GM18519 (cell line): Measurements from ENCODE around the gene PSMD1.
"Not testable (repeated sequence)": the region's sequence is repeated elsewhere in the genome, so short reads cannot be mapped to it uniquely, and the experiment has no call there.

Experiments
- ATAC-seq: cut with Tn5 transposase; IDR thresholded peaks from one replicate; pipeline ENCODE4 v1.9.1; 2021; ENCODE audit warnings: mild to moderate bottlenecking, moderate library complexity; ENCODE audit not compliant: unreplicated experiment, low FRiP score

Gene PSMD1

GRCh38 chr2:231177156-231178025 lies 120.7 kb downstream of the PSMD1 start:
- no peak for ATAC-seq

DNA sequence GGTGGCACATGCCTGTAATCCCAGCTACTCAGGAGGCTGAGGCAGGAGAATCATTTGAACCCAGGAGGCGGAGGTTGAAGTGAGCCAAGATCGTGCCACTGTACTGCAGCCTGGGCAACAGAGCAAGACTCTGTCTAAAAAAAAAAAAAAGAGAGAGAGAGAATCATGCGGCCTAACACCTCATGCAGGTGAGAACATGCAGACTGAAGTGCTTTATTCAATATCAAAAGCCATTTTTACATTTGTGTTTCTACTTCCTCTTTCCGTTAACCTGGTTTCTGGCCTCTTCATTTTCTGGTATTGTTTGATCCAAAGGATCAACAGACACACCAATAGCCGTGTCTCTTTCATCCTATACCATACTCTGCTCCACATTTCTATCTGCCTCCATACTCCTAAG lies 122.1 kb downstream of the PSMD1 start:
- not testable (repeated sequence) for ATAC-seq

DNA sequence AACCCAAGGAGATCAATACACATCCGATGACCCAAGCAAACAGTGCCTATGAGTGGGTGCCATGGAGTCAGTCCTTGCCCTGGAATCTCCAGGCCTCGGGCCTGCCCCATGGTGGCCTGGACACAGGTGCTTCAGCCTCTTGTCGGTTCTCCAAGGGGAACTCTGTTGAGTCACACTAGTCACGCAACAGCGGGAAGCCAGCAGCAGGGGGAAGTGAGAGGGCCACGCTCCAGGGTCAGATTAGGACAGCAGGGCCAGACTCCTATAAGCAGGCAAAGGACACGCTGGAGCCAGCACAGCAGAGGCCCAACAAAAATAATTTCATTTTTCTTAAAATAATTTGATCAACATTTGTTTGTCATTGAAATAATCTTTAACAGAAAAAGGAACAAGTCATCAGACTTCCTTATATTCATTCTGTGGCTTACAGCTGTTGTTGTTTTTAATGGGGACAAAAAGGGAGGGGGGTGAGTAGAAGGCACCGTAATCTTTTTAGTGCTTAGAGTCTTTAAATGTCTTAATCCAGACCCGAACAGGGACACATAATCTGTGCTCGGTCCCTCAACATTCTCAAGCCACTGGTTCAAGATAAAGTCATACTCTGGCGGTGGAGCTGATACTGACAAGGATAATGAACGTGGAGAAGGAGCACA lies 125.3 kb downstream of the PSMD1 start:
- no peak for ATAC-seq

DNA sequence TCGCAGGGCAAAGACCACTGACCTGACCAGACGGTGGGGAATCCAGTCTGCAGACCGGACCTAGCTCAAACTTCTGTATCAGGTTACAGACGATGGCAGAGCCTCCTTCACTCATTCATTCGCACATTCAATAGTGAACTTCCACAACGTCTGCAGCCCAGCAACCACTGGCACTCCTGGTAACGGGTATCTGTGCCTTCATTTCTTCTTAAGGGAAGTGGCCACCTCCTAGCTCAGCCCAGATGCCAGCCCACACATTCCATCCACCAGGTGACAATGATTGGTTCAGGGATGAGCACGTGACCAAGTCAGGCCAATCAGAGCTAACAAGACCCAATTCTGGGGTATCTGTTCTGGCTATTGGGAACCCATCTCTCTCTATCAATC lies 125.8 kb downstream of the PSMD1 start:
- no peak for ATAC-seq

- no peak for ATAC-seq
Observed at GRCh38 chr2:231183851-231184250, 127.2 kb downstream of the PSMD1 start.

DNA sequence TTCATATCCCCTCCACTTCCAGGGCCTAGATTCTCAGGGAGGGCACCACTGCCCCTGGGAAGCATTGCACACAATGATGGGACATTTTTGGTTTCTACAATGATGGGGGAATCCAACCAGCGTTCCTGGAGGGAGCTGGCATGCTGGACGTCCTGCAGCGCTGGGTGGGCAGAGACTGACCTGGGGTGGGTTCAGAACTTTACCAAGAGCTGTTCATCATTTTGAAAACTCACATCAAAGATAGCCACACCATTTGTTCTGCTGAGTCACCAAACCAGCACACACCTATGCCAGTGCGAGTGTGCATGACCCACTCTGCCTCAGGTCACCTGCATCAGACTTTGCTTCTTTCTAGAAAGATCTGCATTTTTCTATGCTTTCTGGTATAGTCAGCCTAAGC lies 127.7 kb downstream of the PSMD1 start:
- ATAC-seq = no peak

DNA sequence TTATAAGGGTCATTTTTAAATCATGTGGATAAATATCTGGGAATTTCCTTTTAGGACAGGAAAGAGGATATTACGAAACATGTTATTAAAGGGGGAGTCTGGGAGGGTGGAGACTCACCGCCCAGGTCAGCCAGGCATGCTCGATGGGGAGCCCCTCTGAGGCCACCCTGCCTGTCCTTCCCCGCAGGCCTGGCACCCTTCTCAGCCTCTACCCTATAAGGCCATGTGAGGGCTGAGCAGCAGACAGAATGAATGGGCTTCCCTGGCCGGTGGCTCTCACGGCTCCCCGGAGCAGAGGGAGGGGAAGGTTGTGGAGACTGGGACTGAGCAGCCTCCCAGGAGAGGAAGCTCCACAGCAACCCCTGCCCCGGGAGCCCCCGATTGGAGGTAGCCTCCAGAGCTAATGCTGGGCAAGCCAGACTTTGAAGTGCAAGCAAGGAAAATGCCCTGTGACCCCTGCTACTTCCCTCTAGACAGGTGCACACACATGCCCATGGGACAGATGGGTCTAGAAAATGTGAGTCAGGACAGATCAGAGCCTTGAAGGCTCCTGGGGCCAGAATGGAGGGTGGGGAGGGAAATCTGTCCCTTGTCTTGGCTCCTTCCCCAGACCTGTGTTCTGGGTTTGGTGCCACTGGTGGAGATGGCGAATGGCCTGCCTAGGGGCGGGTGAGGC lies 128.5 kb downstream of the PSMD1 start:
- ATAC-seq = no peak

- ATAC-seq = no peak
Observed at GRCh38 chr2:231185886-231186285, 129.2 kb downstream of the PSMD1 start.

GRCh38 chr2:231186325-231186724 lies 129.7 kb downstream of the PSMD1 start:
- ATAC-seq = no peak

GRCh38 chr2:231187736-231188505 lies 131.3 kb downstream of the PSMD1 start:
- ATAC-seq = no peak

DNA sequence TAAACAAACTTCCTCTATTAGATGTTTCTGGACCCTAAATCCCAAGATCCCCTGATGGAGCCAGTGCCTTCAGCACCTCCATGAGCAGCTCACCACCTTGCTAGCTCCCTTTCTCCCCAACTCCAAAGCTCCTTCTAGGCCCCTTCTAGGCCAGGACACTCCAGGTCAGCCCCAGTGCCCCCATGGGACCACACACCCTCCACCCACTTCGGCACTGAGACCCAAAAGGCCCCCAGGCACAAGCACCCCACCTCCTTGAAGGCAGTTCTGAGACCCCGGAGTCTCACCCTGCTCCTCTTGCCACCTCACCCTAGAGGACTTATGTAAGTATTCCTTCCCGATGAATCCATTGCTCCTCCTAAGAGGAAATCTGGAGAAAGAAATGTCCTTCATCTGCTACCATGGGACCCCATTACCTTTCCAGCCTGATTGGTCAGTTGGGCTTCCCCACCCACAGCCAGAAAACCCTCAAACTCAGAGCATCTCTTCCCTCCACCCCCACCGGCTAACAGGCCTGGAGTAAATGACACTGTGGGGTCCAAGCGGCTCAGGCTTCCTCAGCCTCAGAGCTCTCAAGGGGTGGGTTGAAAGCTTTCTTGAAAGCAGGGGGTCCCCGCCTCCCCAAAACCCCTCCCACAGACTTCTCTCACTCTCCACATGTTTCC lies 132.0 kb downstream of the PSMD1 start:
- no peak for ATAC-seq

DNA sequence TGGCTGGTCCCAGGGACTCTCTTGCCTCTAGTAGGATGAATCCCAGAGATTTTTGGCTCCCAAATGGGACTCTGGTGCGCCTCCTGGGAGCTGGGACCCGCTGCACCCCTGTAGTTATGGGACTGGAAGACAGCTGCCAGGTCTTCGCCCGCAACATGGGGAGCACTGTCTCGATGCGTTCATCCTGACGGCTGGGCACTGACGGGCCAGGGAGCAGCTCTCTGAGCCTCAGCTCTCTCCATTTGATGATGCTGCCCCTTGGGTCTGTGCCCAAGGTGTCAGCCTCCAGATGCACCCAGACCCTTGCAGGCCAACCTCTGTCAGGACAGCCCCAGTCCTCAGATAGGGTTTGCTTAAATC lies 132.5 kb downstream of the PSMD1 start:
- no peak for ATAC-seq

- ATAC-seq = no peak
Observed at GRCh38 chr2:231189571-231190495, 133.2 kb downstream of the PSMD1 start.

DNA sequence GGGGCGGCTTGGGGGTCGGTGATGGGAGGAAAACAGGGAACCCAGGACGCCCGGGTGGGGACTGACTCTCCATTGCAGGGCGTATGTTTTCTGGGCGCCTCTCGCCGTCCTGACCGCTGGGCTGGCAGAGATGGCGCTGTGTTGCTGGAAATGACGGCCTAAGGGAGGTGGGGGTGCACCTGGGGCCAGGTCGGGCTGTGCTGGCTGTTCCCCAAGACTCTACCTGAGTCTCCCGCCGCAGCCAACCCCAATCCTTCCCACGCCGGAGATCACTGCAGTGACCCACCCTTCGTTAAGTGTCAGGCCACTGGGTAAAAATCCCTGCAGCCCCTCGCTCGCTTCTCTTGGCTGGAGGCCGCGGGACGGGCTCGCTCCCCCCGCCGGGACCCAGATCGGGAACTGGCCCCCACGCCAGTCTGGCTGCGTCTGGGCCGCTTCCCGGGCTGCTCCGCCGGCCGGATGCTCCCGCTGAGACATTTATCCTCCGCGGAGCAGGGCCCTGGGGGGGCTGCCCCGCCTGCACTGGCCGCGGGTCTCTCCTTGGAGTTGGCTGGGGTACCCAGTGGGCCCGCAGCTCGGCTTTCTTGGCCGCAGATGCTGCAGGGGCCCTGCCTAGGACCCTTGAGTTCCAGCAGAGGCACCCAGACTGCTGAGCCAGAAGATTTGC lies 134.0 kb downstream of the PSMD1 start:
- no peak for ATAC-seq

DNA sequence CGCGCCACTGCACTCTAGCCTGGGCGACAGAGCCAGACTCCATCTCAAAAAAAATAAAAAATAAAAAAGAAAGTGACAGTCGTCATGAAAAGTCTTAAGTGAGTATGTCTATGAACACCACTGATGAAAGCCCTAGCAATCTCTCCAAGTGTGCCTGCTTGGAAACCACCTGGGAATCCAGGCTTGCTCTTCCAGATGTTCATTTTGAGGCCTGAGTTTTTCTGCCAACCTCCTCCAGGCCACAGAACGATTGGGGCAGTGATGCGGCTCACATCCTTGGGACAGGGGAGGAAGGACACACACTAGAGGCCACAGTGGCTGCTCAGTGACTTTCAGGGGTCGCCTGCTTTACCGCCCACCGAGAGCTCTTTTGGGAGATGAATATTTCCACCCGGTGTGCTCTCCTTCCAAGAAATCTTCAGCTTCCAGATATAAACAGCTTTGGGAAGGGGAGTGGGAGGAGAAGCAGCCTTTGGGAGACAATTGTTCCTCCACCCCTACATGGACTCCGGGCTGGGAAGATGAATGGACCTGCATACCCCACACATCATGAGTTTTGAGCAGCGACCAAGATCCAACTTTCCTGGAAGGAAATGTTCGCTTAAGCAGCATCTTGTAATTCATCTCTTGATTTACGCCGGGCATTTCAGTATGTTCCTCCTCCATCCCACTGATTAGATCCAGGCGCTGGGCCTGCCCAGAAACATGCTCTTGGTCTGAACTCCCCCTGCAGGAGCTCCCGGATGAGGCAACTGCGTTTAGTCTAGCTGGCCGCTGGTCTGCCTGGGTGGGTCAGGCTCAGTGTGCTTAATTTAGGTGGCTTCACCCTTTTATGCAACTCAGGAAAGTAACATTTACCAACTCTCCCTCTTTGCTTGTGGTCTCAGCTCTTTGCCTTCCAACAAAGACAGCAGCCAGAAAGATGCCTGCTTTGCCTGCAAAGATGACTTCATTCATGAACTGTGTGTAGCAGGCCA lies 135.5 kb downstream of the PSMD1 start:
- ATAC-seq = no peak

GRCh38 chr2:231193216-231193615 lies 136.5 kb downstream of the PSMD1 start:
- no peak for ATAC-seq

DNA sequence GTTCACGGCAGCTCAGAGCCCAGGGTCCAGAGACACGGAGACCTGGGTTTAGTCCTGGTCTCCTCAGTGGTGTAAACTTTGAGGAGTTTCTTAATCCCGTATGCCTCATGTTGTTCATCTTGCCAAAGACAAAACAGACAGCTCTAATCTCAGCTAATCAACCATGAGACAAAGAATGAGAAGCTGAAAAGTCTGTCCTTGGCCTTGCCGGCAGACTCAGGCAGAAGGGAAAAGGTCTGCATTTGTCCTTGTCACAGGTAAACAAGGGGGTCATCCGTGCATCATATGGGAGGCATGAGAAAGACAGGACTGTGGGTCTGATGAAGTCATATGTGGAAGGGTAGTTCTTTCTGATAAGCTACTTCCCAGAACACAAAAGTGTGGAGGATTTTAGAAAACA lies 139.9 kb downstream of the PSMD1 start:
- no peak for ATAC-seq

- not testable (repeated sequence) for ATAC-seq
Observed at GRCh38 chr2:231197196-231197595, 140.5 kb downstream of the PSMD1 start.
